OCI-M2 (cell line): Measurements from ENCODE around the gene TPO.
"Not testable (repeated sequence)": the region's sequence is repeated elsewhere in the genome, so short reads cannot be mapped to it uniquely, and the experiment has no call there.

Source experiments
- DNase-seq: peaks from one replicate; lab custom pipeline; 2025; ENCODE audit not compliant: unreplicated experiment; lab: John Stamatoyannopoulos, UW

Gene TPO

DNA sequence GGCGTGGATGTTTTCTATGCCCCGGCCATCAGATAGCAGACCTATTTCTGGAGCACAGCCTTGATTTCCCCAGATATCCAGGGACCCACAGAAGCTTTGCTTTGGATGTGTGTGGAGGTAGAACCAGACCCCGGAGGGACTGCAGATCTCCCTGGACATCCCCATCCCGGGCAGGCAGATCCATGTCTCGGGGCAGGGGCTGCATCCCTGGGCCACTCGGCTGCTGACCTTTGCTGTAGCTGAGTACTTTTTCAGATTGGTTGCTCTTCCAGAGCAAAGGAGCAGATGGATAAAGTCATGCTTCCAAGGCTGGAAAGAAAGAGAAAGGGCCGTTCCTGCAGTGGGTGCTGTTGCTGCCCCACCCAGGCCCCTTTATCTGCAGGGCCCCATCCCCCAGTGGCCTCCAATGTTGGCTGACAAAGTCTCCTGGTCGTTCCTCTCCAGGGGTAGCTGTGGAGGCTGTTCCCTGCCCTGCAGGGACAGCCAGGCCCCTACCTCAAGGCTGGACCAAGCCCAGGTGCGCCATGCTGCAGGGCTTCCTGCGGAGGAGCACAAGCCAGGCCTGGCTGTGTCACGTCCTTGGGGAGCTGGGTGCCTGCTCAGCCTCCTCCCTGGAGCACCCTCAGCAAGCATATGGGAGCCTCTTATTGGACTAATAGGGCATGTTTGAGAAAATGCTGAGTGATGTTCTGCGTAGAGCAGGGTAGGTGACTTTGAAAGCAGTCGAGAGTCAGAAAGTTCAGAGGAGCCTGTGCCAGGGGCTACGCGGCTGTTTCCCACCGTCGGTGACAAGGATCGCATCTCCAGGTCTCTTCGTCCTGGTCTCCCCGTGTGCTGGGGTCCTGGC lies 68.4 kb downstream of the TPO start:
- no peak for DNase-seq

DNA sequence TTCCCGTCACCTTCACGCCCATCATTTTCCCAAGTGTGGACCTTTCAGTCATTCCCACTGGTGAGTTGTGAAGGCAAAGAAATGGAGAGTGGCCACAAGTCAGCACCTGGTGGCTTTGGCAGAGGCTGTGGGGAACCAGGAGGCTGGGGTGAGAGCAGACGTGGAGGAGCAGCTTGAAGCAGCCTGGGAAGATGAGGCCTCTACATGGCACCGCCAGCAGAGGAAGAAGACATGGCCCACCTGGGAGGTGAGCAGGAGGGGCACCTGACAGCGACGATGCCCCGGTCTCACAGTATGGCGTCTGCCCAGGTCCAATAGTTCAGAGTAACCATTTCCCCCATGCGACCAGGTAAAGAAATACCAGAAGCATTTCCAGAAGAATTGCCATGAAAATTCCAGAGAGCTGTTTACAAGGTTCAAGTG lies 69.0 kb downstream of the TPO start:
- DNase-seq: no peak

DNA sequence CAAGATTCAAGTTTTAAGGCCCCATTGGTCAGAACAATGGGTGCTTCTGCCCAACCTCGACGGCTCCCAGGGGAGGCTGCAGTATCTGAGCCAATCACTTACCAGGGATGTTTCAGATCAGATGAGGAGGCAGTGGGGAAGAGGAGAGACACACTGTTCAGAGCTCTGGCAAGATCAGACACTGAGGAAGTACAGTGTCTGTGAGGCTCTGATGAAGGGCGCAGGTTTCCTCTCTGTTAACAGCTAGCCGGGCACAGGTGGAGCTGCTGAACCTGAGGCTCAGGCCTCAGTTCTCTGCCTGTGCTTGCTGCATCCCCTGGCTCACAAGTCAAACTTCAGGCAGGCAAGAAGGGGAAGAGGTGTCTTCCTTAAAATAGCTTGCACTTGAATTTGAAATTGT lies 69.7 kb downstream of the TPO start:
- no peak for DNase-seq

DNA sequence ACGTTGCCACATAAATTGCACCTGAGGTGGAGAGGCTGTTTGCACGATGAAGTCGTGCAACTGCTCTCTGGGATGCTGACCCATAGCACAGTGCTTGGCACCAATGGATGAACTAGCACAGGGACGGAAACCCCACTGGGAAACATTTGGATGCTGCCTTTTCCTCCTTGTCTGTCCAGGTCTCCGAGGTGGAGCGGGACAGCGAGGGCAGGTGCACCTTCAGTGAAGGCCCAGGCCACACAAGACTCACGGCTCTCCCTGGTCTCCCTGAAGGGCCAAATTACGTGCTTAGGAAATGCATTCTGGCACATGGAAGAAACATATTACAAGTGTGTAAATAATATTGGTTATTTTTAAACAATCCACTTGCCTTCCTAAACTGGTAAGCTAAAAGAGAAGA lies 70.3 kb downstream of the TPO start:
- no peak for DNase-seq

DNA sequence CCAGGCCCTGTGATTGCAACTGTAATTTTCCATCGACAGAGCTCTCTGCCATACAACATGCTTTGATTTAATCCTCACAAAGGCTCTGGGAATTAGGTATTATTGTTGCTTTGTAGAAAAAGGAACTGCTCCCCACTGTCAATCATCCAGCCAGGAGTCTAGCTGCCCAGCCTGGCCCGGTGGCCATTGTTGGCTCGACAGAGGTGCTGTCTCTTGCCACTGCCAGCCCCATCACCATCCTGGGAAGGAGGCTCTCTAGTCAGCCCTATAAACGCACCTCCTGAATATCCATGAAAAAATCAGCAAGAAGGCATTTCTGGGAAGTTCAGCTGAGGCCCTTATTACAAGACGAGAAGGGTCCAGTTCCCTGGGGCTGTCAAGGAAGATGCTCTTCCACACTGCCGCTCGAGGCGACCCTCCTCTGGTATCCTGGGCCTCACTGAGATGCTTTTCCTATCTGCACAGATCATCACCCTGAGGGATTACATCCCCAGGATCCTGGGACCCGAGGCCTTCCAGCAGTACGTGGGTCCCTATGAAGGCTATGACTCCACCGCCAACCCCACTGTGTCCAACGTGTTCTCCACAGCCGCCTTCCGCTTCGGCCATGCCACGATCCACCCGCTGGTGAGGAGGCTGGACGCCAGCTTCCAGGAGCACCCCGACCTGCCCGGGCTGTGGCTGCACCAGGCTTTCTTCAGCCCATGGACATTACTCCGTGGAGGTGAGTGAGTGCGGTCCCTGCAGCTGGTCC lies 71.0 kb downstream of the TPO start:
- no peak for DNase-seq

DNA sequence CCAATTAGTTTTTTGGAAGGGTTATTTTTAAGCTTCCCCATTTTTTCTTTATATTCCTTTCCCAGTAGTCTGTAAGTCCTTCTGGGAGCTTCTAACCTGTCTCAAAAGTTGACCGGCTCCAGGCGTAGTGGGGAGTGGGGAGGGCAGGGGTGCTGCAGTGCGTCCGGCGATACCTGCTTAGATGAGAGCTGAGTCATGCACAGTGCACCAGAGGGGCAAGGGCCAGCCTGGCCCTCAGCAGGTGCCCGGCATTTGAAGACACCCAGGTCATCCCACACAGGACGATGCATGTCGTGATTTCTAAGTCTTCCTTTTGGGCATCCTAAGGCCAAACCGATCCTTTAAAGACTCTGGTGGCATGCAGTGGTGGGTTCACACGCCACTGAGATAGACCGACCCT lies 73.4 kb downstream of the TPO start:
- no peak for DNase-seq

DNA sequence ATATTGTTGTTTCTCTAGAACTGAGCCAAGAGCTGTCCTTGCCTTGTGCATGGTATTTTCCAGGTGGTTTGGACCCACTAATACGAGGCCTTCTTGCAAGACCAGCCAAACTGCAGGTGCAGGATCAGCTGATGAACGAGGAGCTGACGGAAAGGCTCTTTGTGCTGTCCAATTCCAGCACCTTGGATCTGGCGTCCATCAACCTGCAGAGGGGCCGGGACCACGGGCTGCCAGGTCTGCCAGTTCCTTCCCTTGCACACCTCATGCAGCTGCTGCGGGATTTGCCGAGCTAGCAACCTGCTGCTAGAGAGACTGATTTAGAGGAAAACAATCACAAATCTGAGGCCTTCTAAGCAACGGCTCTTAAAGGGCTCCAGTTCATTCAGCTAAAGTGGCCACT lies 74.5 kb downstream of the TPO start:
- DNase-seq: no peak

DNA sequence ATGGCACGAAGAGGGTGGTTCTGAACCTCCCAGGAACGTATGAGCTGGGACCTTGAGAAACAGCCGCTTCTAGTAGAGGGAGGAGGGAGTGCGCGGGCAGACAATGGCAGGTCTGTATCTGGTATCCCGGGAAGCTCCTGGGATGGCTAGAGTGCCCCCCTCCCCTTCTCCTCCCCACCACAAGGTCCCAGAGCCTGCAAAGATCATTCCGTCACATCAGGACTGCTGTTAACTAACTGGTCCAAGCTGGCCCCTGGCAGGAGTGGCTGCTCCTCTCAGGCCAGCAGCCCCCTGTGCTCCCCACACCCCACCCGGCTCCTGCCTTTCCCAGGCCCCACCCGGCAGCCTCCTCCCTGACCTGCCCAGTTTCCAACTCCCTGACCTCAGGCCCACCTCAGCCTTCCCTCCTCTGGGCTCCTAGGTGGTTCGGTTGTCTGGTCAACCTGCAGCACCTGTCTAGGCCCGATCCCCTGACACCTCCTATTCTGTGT lies 75.0 kb downstream of the TPO start:
- no peak for DNase-seq

DNA sequence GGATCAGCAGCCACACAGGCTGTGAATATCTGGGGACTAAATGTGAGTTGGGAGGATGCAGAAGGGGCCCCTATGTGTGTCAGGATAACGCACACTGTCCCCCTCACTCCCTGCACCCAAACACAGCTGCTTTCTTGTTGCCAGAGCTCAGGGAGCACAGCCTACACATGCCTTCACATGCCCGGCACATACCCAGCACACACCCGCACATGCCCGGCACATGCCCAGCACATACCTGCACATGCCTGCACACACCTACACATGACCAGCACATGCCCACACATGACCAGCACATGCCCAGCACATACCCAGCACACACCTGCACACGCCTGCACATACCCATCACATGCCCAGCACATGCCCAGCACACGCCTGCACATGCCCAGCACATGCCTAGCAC lies 75.6 kb downstream of the TPO start:
- no peak for DNase-seq

DNA sequence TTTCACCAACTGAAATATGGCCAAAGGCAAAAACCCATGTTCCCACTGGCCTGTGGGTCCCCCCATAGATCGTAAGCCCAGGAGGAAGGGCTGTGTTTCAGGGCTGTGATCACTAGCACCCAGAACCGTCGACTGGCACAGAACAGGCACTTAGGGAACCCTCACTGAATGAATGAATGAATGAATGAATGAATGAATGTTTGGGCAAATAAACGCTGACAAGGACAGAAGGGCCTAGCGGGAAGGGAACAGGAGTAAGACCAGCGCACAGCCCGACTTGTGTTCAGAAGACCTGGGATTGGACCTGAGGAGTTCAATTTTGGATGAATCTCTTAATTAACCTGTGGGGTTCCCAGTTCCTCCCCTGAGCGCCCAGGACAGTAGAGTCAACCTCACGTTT lies 76.2 kb downstream of the TPO start:
- no peak for DNase-seq

DNA sequence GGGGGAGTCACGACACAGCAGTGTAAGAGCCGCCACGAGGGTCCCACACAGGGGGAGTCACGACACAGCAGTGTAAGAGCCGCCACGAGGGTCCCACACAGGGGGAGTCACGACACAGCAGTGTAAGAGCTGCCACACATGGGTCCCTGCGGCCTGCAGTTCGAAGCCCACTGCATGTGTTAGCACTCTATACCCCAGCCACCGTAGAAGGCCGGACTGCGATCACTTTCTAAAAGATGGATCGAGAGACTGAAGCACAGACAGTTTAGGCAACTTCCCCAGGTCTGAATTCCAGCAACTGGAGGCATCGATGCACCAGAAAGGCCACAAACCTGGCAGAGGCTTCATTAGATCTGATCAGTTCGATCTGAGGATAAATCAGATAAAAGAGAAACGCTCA lies 77.1 kb downstream of the TPO start:
- not testable (repeated sequence) for DNase-seq

DNA sequence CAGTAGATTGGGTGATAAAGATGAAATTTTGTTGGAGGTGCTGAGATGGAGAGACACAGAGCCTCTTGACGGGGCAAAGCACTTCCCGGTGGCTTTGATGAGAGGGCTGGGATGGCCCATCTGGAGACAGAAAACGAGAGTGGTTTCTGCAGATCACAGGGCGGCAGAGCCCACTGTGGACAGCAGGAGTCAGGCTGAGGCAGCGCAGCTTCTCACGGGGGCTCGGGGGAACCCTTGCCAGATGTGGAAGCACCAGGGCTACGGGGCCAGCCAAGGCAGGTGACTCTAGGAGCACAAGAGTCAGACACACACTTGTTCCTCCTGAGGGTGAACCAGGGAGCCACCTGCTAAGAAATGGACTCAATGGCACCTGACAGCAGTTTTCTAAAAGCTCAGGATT lies 78.5 kb downstream of the TPO start:
- DNase-seq: no peak

DNA sequence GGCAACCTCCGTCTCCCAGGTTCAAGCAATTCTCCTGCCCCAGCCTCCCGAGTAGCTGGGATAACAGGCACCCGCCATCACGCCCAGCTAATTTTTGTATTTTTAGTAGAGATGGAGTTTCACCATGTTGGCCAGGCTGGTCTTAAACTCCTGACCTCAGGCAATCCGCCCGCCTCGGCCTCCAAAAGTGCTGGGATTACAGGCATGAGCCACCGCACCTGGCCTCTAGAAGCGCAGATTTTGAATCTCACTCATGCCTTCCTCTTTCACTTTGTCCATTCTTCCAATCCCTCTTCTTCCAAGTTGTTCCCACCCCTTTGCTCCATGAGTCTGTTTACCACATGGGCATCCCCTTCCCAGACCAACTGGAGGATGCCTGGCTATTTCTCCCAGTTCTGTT lies 79.0 kb downstream of the TPO start:
- DNase-seq: not testable (repeated sequence)

DNA sequence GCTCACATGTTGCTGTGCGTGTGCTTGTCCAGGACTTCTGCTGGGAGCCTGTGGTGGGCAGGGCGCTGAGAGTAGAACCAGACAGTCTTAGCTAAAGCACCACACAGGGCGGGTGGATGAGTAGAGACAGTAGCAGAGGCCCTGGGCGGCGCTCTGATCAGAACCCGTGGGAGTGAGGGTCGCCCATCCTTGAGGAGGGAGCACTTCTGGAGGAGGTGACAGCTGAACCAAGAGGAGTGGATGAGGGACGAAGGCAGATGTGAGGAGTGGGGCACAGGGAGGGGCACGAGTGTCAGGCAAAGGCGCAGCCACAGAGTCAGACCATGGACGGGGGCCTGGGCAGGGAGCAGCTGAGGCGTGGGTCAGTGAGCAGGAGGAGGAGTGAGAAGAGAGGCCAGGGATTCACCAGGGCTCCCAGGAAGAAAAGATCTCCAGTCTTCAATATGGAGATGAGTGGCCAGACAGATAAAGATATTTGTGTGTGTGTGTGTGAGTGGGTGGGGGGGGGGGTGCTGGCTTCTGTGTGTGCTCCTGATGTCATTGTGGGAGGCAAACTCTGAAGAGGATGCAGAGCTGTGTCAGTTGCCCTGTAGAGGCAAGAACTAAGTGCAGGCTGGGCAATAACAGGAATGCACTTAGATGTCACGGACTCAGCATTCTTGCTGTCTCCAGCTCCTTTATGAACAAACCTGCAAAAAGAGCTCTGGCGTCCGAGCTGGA lies 79.6 kb downstream of the TPO start:
- DNase-seq: no peak

DNA sequence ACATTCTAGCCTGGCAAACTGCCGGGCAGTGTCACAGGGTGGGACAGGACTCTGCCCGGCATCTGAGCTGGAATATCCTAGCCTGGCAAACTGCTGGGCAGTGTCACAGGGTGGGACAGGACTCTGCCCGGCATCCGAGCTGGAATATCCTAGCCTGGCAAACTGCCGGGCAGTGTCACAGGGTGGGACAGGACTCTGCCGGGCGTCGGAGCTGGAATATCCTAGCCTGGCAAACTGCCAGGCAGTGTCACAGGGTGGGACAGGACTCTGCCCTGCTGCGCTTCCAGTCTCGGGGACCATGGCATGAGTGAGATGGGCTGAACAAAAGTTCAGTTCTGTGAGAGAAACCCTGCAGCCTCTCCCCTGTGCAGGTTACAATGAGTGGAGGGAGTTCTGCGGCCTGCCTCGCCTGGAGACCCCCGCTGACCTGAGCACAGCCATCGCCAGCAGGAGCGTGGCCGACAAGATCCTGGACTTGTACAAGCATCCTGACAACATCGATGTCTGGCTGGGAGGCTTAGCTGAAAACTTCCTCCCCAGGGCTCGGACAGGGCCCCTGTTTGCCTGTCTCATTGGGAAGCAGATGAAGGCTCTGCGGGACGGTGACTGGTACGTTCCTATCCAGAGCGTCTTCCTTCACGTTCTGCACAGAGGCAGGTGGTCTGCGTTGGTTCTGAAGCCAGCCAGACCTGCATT lies 80.3 kb downstream of the TPO start:
- DNase-seq: no peak

DNA sequence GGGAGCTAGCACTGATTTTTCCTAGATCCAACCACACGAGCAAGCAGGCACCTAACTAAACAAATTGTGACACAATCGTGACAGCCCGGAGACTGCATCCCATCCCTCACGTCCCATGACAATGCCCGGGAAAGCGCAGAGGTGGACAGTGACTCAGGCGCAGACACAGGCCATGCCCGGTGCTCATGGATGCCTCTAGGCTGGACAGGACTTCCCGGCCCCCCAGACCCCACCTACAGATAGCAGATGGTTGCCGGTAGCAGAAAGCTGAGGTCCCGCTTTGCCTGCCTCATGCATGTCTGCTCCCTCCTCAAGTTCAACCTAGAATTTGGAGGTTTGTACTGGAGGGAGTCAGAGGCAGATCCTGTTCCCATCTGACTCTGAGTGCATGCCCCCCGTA lies 81.0 kb downstream of the TPO start:
- DNase-seq: no peak

DNA sequence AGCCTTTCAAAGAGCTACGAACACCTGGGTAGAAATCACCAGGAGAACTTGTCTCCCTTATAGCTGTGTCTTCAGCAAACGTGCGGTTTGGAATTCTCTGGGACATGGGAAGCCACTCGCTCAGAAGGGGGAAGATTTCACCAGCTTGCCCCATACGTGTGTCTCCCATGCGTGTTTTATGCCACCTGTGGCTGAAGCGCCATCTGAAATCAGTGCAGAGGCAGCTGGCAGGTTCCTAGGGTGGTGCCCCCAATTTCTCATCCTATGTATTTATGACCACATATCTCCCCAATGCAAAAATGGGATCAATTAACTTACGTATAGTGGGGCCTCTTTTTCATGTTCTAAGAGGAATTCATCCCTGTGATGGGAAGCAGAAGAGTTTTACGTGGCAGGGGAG lies 81.6 kb downstream of the TPO start:
- DNase-seq: no peak

DNA sequence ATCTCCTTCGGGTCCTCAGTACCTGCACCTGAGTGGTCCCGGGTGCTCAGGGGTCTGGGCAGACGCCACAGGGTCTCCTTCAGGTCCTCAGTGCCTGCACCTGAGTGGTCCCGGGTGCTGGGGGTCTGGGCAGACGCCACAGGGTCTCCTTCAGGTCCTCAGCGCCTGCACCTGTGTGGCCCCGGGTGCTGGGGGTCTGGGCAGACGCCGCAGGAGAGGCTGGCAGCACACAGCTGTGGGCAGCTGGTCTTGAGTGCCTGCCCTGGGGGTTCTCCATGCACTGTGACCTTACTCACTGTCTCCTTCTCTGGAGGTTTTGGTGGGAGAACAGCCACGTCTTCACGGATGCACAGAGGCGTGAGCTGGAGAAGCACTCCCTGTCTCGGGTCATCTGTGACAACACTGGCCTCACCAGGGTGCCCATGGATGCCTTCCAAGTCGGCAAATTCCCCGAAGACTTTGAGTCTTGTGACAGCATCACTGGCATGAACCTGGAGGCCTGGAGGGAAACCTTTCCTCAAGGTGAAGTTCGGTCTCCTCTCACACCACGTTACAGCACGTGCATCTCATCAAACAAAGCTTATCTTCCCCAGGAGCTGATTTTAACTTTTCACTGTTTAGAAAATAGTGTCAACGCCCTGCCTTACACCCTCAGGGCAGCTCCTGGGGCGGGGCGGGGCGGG lies 82.6 kb downstream of the TPO start:
- DNase-seq: no peak

DNA sequence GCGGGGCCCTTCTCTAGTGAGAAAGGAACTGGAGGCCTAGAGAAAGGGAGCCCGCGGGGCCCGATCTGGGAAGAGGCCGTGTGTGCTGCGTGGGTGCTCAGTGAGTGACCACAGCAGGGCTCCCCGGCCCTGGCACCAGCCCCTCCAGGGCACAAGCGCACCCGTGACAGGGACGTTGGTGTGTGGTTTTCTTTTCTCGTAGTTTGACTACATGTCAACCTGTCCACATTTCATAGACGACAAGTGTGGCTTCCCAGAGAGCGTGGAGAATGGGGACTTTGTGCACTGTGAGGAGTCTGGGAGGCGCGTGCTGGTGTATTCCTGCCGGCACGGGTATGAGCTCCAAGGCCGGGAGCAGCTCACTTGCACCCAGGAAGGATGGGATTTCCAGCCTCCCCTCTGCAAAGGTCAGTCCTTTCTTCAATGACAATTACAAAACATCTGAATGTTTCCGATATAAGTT lies 83.1 kb downstream of the TPO start:
- DNase-seq: no peak

DNA sequence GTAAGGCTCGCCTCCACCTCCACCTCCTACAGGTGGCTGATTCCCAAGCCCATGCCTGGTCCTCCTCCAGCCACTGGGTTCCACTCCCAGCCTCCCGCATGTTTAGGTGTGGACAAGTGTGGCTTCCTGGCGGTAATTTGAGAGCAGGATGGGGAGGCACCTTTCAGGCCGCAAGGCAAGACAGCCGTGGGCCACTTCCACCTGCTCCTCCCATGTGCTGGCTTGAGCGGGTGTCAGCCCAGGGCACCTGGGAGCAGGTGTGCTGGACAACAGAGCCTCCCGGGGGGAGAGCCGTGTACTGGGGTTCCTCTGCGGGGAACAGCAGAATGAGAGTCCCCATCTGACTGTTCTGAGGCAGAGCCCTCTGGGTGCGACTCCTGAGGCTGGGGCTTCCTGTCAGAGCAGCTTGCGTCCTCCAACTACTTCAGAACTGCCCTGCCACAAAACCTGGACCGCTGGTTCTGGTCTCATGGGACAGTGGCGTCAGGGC lies 83.9 kb downstream of the TPO start:
- no peak for DNase-seq
